ENCODE data around the gene RPS10.
"Not testable (repeated sequence)": the region's sequence is repeated elsewhere in the genome, so short reads cannot be mapped to it uniquely, and the experiment has no call there.

The RPS10 gene

GRCh38 chr6:34424200-34425131, 1.4 kb downstream of the RPS10 start:
- WGBS, 2 experiments, result 81 to 86% methylated on average over 18 to 19 of the region's 19 CpGs

DNA sequence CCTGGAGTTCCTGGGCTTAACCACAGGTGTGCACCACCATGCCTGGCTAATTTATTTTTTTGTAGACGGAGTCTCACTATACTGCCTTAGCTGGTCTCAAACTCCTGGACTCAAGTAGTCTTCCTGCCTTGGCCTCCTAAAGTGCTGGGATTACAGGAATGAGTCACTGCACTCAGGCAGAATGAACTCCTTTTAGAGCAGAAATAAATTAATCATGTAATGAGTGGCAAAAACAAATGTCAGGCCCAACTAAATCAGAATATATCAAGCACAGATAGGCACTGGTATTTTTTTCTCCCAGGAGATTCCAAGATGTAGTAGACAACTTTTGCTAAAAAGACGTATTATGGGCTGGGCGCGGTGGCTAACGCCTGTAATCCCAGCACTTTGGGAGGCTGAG, 2.6 kb downstream of the RPS10 start:
- Histone ChIP-seq H3K27me3 (ENCODE audit: control insufficient read depth, insufficient read depth, low read length, poor library complexity, severe bottlenecking) (no peaks in the 10 kb centered on the region), H3K4me3 (ENCODE audit: insufficient read depth, low read depth, low read length) (no peak overlapping the region), H3K9me3 (ENCODE audit: control insufficient read depth, low read length) (no peaks in the 10 kb centered on the region), H3K36me3 (ENCODE audit: control insufficient read depth, insufficient read depth, low read length) (peaks cover 59% of the 10 kb centered on the region), H3K27ac (ENCODE audit: insufficient read depth, low read depth, low read length, poor library complexity, severe bottlenecking) (no peak overlapping the region), H3K4me1 (ENCODE audit: control insufficient read depth, insufficient read depth, low read length) (peaks cover 8% of the 10 kb centered on the region)
- 93 to 96% methylated on average over 5 of the region's 5 CpGs for WGBS, 2 experiments

More at GRCh38 chr6:34424200-34425131, 1.4 kb downstream of the RPS10 start:
- H3K27ac ChIP-seq (ENCODE audit: insufficient read depth, low read depth, low read length, poor library complexity, severe bottlenecking), result peak overlapping the region; percentile 90
- no peaks in the 10 kb centered on the region for H3K27me3 ChIP-seq (ENCODE audit: control insufficient read depth, insufficient read depth, low read length, poor library complexity, severe bottlenecking)
- peaks cover 8% of the 10 kb centered on the region for H3K4me1 ChIP-seq (ENCODE audit: control insufficient read depth, insufficient read depth, low read length)
- H3K4me3 ChIP-seq (ENCODE audit: insufficient read depth, low read depth, low read length), result peak overlapping the region; percentile 98
- H3K36me3 ChIP-seq (ENCODE audit: control insufficient read depth, insufficient read depth, low read length), result peaks cover 48% of the 10 kb centered on the region
- H3K9me3 ChIP-seq (ENCODE audit: control insufficient read depth, low read length), result no peaks in the 10 kb centered on the region

- Histone ChIP-seq H3K27ac (ENCODE audit: insufficient read depth, low read depth, low read length, poor library complexity, severe bottlenecking) (no peak overlapping the region), H3K27me3 (ENCODE audit: control insufficient read depth, insufficient read depth, low read length, poor library complexity, severe bottlenecking) (no peaks in the 10 kb centered on the region), H3K4me1 (ENCODE audit: control insufficient read depth, insufficient read depth, low read length) (no peaks in the 10 kb centered on the region), H3K36me3 (ENCODE audit: control insufficient read depth, insufficient read depth, low read length) (peaks cover 73% of the 10 kb centered on the region), H3K9me3 (ENCODE audit: control insufficient read depth, low read length) (no peaks in the 10 kb centered on the region), H3K4me3 (ENCODE audit: insufficient read depth, low read depth, low read length) (no peak overlapping the region)
- 96 to 99% methylated on average over 5 of the region's 5 CpGs for WGBS, 2 experiments
Observed at GRCh38 chr6:34418367-34418766, 7.5 kb downstream of the RPS10 start.

DNA sequence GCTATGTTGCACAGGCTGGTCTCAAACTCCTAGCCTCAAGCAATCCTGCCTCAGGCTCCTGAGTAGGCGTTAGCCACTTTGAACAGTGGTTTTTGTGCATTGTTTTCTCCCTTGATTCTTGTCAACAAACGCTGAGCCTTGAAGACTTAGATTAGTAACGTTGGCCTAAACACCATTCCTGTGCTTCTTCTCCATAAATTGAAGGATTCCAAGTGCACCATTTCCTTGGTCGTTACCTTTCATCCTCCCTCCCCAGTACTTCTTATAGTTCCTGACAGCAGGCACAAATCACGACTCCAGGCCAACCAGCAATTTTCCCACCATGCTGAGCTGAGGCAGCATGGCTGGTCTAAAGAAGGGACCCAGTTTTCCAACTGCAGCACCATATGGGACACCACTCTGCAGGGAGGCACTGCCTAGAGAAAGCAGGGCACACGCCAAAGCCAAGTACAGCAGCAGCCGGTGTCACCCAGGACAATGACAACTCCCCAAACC, 8.9 kb downstream of the RPS10 start:
- Histone ChIP-seq H3K36me3 (ENCODE audit: control insufficient read depth, insufficient read depth, low read length) (peaks cover 59% of the 10 kb centered on the region), H3K27me3 (ENCODE audit: control insufficient read depth, insufficient read depth, low read length, poor library complexity, severe bottlenecking) (no peaks in the 10 kb centered on the region), H3K4me1 (ENCODE audit: control insufficient read depth, insufficient read depth, low read length) (no peaks in the 10 kb centered on the region), H3K4me3 (ENCODE audit: insufficient read depth, low read depth, low read length) (no peak overlapping the region), H3K27ac (ENCODE audit: insufficient read depth, low read depth, low read length, poor library complexity, severe bottlenecking) (no peak overlapping the region), H3K9me3 (ENCODE audit: control insufficient read depth, low read length) (no peaks in the 10 kb centered on the region)
- 93 to 95% methylated on average over 7 of the region's 7 CpGs for WGBS, 2 experiments

DNA sequence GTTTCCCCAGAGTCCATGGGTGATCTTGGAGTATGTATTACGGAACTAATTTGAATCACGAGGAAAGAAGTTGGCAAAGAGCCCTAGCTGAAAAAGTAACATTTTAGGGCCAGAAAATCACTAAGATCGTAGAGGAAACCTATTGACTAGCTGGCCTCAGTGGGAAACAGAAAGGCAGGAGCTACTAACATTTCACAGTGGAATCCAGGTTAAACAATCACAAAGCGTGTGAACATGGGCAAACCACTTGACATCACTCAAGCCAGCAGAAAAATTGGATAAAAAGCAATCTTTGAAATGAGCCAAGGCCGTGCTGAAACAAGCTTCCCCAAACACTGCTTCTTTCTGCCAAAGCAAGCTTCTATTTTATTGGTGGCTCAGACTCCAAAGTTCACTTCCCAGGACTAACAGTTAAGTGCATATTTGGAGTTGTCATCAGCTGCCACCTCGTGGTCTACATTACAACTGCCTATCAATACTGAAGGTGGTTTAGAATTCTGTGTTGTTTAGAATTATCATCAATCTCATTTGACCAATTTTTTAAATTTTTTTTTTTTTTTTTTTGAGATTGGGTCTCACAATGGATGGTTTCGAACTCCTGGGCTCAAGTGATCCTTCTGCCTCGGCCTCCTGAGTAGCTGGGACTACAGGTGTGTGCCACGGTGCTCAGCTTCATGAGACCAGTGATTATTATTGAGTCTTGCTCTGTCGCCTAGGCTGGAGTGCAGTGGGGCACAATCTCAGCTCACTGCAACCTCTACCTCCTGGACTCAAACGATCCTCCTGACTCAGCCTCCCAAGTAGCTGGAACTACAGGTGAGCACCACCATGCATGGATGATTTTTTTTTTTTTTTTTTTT, 10.6 kb downstream of the RPS10 start:
- Histone ChIP-seq H3K36me3 (ENCODE audit: control insufficient read depth, insufficient read depth, low read length) (peaks cover 44% of the 10 kb centered on the region), H3K27me3 (ENCODE audit: control insufficient read depth, insufficient read depth, low read length, poor library complexity, severe bottlenecking) (no peaks in the 10 kb centered on the region), H3K27ac (ENCODE audit: insufficient read depth, low read depth, low read length, poor library complexity, severe bottlenecking) (no peak overlapping the region), H3K9me3 (ENCODE audit: control insufficient read depth, low read length) (no peaks in the 10 kb centered on the region), H3K4me1 (ENCODE audit: control insufficient read depth, insufficient read depth, low read length) (no peaks in the 10 kb centered on the region), H3K4me3 (ENCODE audit: insufficient read depth, low read depth, low read length) (no peak overlapping the region)
- WGBS, 2 experiments, result 92 to 95% methylated on average over 10 to 11 of the region's 11 CpGs

- no peaks in the 10 kb centered on the region for H3K27me3 ChIP-seq (ENCODE audit: control insufficient read depth, insufficient read depth, low read length, poor library complexity, severe bottlenecking)
- H3K4me1 ChIP-seq (ENCODE audit: control insufficient read depth, insufficient read depth, low read length), result no peaks in the 10 kb centered on the region
- H3K9me3 ChIP-seq (ENCODE audit: control insufficient read depth, low read length), result no peaks in the 10 kb centered on the region
- peaks cover 20% of the 10 kb centered on the region for H3K36me3 ChIP-seq (ENCODE audit: control insufficient read depth, insufficient read depth, low read length)
- 95 to 96% methylated on average over 5 of the region's 5 CpGs for WGBS, 2 experiments
- H3K27ac ChIP-seq (ENCODE audit: insufficient read depth, low read depth, low read length, poor library complexity, severe bottlenecking), result no peak overlapping the region
- H3K4me3 ChIP-seq (ENCODE audit: insufficient read depth, low read depth, low read length), result no peak overlapping the region
Observed at GRCh38 chr6:34412643-34413214, 13.1 kb downstream of the RPS10 start.

DNA sequence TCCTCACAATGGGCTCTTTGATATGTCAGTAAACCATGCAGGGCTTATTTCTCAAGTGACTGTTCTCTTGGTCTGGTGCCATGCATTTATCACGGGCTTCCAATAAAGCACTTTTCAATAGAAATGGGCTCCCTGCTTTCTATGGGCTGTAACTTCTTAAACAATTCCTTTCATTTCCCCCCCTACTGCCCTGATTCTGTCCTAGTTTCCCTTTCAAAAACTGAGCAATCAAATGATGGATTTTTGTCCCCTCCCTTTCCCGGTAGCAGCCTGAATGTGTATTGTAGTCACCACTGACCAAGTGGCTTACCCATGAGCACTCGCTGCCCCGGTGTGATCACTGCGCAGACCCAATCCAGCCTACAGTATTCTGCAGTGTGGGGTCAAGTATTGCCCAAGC, 13.9 kb downstream of the RPS10 start:
- Histone ChIP-seq H3K27ac (ENCODE audit: insufficient read depth, low read depth, low read length, poor library complexity, severe bottlenecking) (no peak overlapping the region), H3K4me3 (ENCODE audit: insufficient read depth, low read depth, low read length) (no peak overlapping the region), H3K36me3 (ENCODE audit: control insufficient read depth, insufficient read depth, low read length) (peaks cover 13% of the 10 kb centered on the region), H3K9me3 (ENCODE audit: control insufficient read depth, low read length) (no peaks in the 10 kb centered on the region), H3K4me1 (ENCODE audit: control insufficient read depth, insufficient read depth, low read length) (no peaks in the 10 kb centered on the region), H3K27me3 (ENCODE audit: control insufficient read depth, insufficient read depth, low read length, poor library complexity, severe bottlenecking) (no peaks in the 10 kb centered on the region)
- 92 to 95% methylated on average over 5 of the region's 5 CpGs for WGBS, 2 experiments

DNA sequence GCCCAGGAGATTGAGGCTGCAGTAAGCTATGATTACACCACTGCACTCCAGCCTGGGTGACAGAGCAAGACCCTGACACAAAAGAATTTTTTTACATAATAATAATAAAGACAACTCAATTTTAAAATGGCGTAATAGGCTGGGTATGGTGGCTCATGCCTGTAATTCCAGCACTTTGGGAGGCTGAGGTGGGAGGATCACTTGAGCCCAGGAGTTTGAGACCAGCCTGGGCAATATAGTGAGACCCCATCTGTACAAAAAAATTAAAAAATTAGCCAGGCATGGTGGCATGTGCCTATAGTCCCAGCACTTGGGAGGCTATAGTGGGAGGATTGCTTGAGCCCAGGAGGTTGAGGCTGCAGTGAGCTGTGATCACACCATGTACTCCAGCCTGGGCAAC, 18.0 kb downstream of the RPS10 start:
- not testable (repeated sequence) for H3K9me3 ChIP-seq (ENCODE audit: control insufficient read depth, low read length); H3K4me1 ChIP-seq (ENCODE audit: control insufficient read depth, insufficient read depth, low read length); H3K36me3 ChIP-seq (ENCODE audit: control insufficient read depth, insufficient read depth, low read length); H3K27me3 ChIP-seq (ENCODE audit: control insufficient read depth, insufficient read depth, low read length, poor library complexity, severe bottlenecking); H3K4me3 ChIP-seq (ENCODE audit: insufficient read depth, low read depth, low read length); H3K27ac ChIP-seq (ENCODE audit: insufficient read depth, low read depth, low read length, poor library complexity, severe bottlenecking)
- 78 to 100% methylated on average over 1 of the region's 1 CpG for whole genome bisulfite sequencing, 2 experiments

DNA sequence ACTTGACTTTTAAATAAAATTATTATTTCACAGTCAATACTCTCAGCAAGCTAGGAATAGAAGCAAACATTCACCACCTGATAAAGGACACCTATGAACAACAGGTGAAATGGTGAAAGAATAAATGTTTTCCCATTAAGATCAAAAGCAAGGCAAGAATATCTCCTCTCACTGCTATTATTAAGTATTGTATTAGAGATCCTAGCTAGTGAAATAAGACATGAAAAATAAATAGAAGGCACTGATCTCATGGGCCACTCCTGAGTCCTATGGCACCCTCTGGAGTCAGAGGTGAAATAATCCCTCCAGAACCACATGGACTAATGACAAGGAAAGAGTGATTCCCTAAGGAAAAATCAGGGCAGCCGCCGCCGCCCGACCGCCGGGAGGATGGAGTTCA, 29.4 kb downstream of the RPS10 start:
- no peaks in the 10 kb centered on the region for H3K9me3 ChIP-seq (ENCODE audit: control insufficient read depth, low read length)
- H3K4me1 ChIP-seq (ENCODE audit: control insufficient read depth, insufficient read depth, low read length), result no peaks in the 10 kb centered on the region
- no peaks in the 10 kb centered on the region for H3K36me3 ChIP-seq (ENCODE audit: control insufficient read depth, insufficient read depth, low read length)
- no peak overlapping the region for H3K4me3 ChIP-seq (ENCODE audit: insufficient read depth, low read depth, low read length)
- WGBS, 2 experiments, result 98 to 99% methylated on average over 6 of the region's 6 CpGs
- no peak overlapping the region for H3K27ac ChIP-seq (ENCODE audit: insufficient read depth, low read depth, low read length, poor library complexity, severe bottlenecking)
- H3K27me3 ChIP-seq (ENCODE audit: control insufficient read depth, insufficient read depth, low read length, poor library complexity, severe bottlenecking), result no peaks in the 10 kb centered on the region

- no peaks in the 10 kb centered on the region for H3K36me3 ChIP-seq (ENCODE audit: control insufficient read depth, insufficient read depth, low read length)
- H3K4me3 ChIP-seq (ENCODE audit: insufficient read depth, low read depth, low read length), result no peak overlapping the region
- H3K4me1 ChIP-seq (ENCODE audit: control insufficient read depth, insufficient read depth, low read length), result no peaks in the 10 kb centered on the region
- no peaks in the 10 kb centered on the region for H3K9me3 ChIP-seq (ENCODE audit: control insufficient read depth, low read length)
- 91 to 94% methylated on average over 3 of the region's 3 CpGs for WGBS, 2 experiments
- H3K27ac ChIP-seq (ENCODE audit: insufficient read depth, low read depth, low read length, poor library complexity, severe bottlenecking), result no peak overlapping the region
- no peaks in the 10 kb centered on the region for H3K27me3 ChIP-seq (ENCODE audit: control insufficient read depth, insufficient read depth, low read length, poor library complexity, severe bottlenecking)
Observed at GRCh38 chr6:34393966-34394305, 31.9 kb downstream of the RPS10 start.

Measured in ectodermal cell (in vitro differentiated cells).